Placental epithelial cell (primary cell): ENCODE measurements around the gene PALD1. TPM values are rescaled to one million over a fixed set of nuclear protein-coding genes. Genes with fewer than 3 reads are reported as not detected.

ENCODE experiments used
- total RNA-seq: library from RNA; depleted of rRNA; stranded (reverse); fragments of >200 nt; gene quantifications from 2 replicates; pipeline ENCODE4 v1.2.3, GENCODE V29; 2012

Gene PALD1
- not detected in 2 replicates for total RNA-seq

GRCh38 chr10:70478191-70479164 lies at the start of gene PALD1:
Gene PALD1, plus strand, starts transcription at chr10:70478767. Its CDS starts 47,185 bp downstream, at chr10:70525952.

GRCh38 chr10:70441161-70441894 lies 37.2 kb upstream of the PALD1 start, which contains the start of gene NODAL:
Gene NODAL, minus strand, starts transcription at chr10:70441681. Its CDS starts 14 bp downstream, at chr10:70441667.

DNA sequence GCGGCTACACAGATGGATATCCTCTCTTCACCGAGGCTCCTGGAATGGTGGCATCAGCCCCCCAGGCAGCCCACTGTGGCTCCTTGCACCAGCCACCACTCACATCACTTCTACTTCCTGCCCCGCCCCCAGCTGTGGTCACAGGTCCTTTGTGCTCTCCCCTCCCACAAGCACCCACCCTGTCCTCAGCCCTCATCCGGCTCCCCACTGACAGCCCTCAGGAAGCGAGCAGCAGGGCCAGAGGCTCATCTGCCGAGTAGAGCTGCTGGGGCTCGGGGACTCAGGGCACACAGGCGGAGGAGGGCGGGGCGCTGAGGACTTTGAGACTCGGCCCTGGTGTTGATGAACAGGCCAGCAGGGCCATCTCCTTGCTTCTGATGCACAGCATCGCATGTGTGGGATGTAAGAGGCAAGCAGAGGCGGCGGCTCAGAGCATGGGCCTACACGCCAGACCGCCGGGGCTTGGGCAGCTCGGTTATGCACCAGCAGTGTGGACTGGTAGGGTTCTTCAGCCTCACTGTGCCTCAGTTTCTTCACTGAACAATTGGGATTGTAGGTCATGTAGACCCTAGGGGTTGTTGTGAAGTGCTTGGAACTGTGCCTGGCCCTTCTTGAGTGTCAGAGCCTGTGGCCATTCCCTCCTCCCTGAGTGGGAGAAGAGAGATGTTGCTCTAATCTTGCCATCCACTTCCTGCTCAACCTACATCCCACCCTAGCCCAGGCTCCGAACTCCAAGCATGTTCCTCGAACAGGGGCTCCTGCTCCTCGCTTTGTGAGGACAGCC lies 124.3 kb downstream of the PALD1 start, which contains the start of gene PRF1:
TSS of gene PRF1 (minus strand) at position 77 of the 784 bp plus-strand sequence. CDS start 1,839 bp downstream, outside the sequence.

Other genes with a start within 250 kb of the PALD1 start
- gene PPA1, start 245.3 kb upstream of the PALD1 start, total RNA-seq, result 82.8 and 172 TPM in 2 replicates
- gene NPFFR1, start 194.8 kb upstream of the PALD1 start, total RNA-seq, result not detected in 2 replicates
- gene LRRC20, start 96.1 kb upstream of the PALD1 start, total RNA-seq, result 2.0 and 6.4 TPM in 2 replicates
- gene EIF4EBP2, start 74.6 kb upstream of the PALD1 start, total RNA-seq, result 49.5 and 64.6 TPM in 2 replicates
- gene NODAL, start 37.1 kb upstream of the PALD1 start, total RNA-seq, result 0.43 TPM in 1 of 2 replicates, not detected in the other
- not detected in 2 replicates for gene PRF1, start 124.0 kb downstream of the PALD1 start, total RNA-seq
- under 0.01 TPM in 1 of 2 replicates, not detected in the other for gene ADAMTS14, start 193.7 kb downstream of the PALD1 start, total RNA-seq